ENCODE data around the gene OR6A2.

The OR6A2 gene

DNA sequence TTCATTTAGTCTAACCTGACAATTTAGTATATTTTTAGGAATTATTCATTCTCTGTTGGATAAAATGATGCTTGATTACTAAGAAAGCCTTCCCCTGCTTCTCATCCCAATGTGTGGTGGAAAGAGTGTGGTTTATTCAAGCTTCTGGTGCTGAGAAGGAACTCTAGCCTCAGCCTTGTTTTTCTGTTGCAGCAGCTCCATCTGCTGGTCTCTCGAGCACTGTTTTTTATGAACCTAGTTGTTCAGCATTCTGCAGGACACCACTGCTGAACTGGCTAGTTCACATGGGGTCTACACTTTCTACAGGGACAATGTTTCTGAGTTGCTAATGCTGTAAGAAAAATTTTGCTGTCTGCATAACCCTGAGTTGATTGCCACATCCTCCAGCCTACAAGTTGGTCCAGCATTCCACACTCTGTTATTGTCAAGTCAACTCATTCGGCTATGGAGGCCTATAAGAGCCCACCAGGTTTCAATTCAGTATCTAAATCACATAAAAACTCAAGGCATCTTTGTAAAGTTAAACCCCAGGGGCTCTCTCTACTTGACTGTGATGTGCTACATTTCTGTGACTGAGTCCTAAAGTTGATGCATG lies 42.0 kb downstream of the OR6A2 start:
- DNase-seq (ENCODE audit: low read depth in 2 of 2): peak in 1 of 2 donors; percentile 30

- DNase-seq (ENCODE audit: low read depth in 2 of 2): no peak
Observed at GRCh38 chr11:6755953-6756347, 43.5 kb downstream of the OR6A2 start.

- DNase-seq (ENCODE audit: low read depth in 2 of 2): no peak
Observed at GRCh38 chr11:6755303-6755952, 44.1 kb downstream of the OR6A2 start.

DNA sequence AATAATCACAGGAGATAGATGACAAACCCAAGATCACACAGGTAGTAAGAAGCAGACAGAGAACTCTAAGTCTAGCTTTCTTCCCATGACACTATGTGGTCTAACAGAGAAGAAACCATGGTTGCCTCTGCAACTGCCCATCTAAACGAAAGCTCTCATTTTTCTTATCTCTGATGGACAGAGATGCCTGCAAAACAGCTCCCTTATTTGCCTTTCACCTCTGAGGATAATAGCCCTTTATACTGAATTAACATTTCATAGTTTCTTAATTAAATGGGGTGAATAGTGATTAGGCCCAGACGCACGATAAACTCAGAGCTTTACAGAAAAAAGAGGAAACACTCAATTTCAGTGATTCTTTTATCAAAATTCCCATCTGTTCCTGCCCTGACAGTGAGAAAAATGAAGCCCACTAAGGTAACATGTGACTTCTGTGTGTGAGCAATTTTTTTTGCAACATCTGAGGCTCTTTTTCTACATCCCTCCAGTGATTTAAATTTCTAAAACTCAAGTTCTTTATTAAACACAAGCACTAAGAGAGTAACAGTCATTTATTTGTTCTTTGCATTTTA lies 52.3 kb downstream of the OR6A2 start:
- no peak for DNase-seq (ENCODE audit: low read depth in 2 of 2)

DNA sequence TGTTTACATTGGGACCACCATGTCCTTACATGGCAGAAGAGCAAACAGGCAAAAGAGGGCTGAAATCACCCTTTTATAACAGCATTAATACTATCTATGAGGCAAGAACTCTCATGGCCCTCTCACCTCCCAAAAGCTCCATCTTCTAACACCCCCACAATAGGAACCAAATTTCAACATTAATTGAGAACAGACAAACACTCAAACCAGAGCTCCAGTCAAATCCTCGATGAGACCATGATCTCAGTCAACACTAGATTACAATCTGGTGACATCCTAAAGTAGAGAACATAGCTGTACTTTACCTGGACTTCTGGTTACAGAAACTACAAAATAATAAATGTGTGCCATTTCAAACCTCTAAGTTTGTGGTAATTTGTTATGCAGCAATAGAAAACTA lies 52.9 kb downstream of the OR6A2 start:
- no peak for DNase-seq (ENCODE audit: low read depth in 2 of 2)

DNA sequence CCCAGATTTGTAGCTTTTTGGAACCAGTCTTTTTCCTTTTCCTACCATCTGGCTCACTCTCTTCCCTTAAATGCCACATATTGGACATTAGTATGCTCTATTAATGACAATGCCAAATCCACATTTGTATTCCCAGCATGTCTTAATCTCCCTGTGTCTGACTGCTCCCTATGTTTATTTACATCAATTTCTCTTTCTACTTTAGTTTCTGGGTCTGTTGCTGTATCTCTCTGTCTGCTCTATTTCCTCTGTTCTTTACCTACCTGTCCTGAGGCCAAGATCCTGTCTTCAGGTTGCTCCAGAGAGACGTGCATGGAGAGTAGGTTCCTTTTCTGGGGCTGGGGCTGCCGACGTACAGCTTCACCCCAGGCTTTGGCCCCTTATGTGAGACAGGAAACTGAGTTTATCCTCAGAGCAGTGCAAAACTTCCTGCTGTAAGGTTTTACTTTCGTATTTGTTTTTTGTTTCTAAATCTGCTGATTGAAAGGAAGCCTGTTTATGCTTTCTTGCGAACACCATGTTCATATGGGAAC lies 53.3 kb downstream of the OR6A2 start:
- DNase-seq (ENCODE audit: low read depth in 2 of 2): peak in 1 of 2 donors; percentile 10

- no peak for DNase-seq (ENCODE audit: low read depth in 2 of 2)
Observed at GRCh38 chr11:6745465-6746015, 53.9 kb downstream of the OR6A2 start.

- DNase-seq (ENCODE audit: low read depth in 2 of 2): no peak
Observed at GRCh38 chr11:6745018-6745417, 54.5 kb downstream of the OR6A2 start.

- no peak for DNase-seq (ENCODE audit: low read depth in 2 of 2)
Observed at GRCh38 chr11:6742260-6742659, 57.2 kb downstream of the OR6A2 start.
